ENCODE data around the gene BRD3OS.

DNA sequence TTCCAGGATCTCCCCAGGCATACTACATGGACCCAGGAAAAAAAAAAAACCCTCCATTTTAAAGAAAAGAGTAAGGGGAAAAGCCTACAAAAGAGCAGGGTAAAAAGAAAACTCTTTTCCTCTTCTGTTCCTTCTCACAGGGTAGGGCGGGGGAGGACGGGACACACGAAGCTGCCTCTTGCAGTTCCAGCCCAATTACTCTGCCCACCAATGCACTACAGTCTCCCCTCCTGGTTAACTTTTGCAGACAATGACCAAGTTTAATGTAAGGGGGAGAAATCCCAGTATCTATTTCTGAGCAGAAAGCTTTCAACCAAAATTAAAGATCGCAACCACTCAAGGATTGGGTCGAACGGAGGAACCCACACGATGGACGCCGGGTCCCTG is 41.2 kb downstream of the BRD3OS start:
- TF ChIP-seq, protein P1, sequence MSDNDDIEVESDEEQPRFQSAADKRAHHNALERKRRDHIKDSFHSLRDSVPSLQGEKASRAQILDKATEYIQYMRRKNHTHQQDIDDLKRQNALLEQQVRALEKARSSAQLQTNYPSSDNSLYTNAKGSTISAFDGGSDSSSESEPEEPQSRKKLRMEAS (IDR thresholded peaks at IDR 0.05; ENCODE audit: low read depth, low read length) = no peak
- TF ChIP-seq, protein P2, sequence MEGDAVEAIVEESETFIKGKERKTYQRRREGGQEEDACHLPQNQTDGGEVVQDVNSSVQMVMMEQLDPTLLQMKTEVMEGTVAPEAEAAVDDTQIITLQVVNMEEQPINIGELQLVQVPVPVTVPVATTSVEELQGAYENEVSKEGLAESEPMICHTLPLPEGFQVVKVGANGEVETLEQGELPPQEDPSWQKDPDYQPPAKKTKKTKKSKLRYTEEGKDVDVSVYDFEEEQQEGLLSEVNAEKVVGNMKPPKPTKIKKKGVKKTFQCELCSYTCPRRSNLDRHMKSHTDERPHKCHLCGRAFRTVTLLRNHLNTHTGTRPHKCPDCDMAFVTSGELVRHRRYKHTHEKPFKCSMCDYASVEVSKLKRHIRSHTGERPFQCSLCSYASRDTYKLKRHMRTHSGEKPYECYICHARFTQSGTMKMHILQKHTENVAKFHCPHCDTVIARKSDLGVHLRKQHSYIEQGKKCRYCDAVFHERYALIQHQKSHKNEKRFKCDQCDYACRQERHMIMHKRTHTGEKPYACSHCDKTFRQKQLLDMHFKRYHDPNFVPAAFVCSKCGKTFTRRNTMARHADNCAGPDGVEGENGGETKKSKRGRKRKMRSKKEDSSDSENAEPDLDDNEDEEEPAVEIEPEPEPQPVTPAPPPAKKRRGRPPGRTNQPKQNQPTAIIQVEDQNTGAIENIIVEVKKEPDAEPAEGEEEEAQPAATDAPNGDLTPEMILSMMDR (IDR thresholded peaks at IDR 0.05; ENCODE audit: low read depth, low read length) = no peak
- TF ChIP-seq POLR2A (IDR thresholded peaks at IDR 0.05; ENCODE audit: extremely low read depth, insufficient read length) = no peak
